Stimulated activated memory B cell treated with anti-CD40 and anti-IgM and Interleukin-4, amounts not matched to agents 10 μg/mL and 1 μg/mL and 100 μg/mL, for 72 hours (primary cell): ENCODE measurements around the gene CLDN7.
A peak's percentile ranks its signal among the peaks of the same experiment; 100 is the strongest.

Experiments
- ATAC-seq: fragments of 150-1000 bp; cut with Tn5 transposase; 2 replicates; pipeline ENCODE4 v1.10.0; 2021
- H3K27ac Mint-ChIP-seq: one replicate; pipeline ENCODE4 v1.8.0; 2022; ENCODE audit warnings: mild to moderate bottlenecking, mixed read lengths
- H3K27me3 Mint-ChIP-seq: one replicate; pipeline ENCODE4 v1.8.0; 2022; ENCODE audit warnings: mixed read lengths
- H3K36me3 Mint-ChIP-seq: one replicate; pipeline ENCODE4 v1.8.0; 2022; ENCODE audit warnings: mixed read lengths
- H3K4me1 Mint-ChIP-seq: one replicate; pipeline ENCODE4 v1.8.0; 2022; ENCODE audit warnings: mixed read lengths
- H3K4me3 Mint-ChIP-seq: one replicate; pipeline ENCODE4 v1.8.0; 2022; ENCODE audit warnings: mild to moderate bottlenecking, moderate library complexity, mixed read lengths
- H3K9me3 Mint-ChIP-seq: one replicate; pipeline ENCODE4 v1.8.0; 2022; ENCODE audit warnings: mixed read lengths

Gene CLDN7

DNA sequence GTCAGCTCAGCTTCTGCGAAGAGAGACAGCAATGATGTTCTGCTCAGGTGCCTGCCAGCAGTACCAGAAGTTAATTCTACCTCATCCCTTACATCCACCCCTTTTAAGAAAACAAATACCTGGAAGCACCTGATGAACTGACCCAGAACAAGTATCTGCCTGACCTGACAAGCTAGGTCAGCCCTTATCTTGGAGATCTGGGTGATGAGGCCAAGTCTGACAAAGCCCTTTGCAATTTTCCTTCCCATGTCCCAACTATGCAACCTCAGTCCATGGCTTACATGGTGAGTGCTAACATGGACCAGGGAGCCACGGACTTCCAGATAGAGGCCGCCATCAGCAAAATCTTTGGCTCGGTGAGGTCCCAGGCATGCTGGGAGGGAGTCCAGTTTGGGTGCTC is 38.9 kb downstream of the CLDN7 start:
- ATAC-seq: no peak
- peaks cover 35% of the 10 kb centered on the region for H3K4me1 Mint-ChIP-seq
- H3K9me3 Mint-ChIP-seq: no peaks in the 10 kb centered on the region
- H3K36me3 Mint-ChIP-seq: peaks cover 25% of the 10 kb centered on the region
- H3K4me3 Mint-ChIP-seq: no peak overlapping the region
- no peak overlapping the region for H3K27ac Mint-ChIP-seq
- no peaks in the 10 kb centered on the region for H3K27me3 Mint-ChIP-seq

DNA sequence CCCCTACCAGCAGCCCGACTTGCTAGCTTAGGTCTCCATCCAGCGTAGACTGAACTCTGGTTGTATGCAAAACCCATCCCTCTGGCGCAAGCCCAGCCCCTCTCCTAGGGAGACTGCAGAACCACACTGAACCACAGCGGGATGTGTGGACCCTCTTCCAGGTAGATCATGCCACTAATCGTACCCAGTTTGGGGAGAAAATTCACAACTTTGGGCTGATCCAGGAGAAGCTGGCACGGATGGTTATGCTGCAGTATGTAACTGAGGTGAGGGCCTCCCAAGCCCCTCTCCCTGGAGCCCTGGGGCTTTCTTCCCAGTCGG is 39.3 kb downstream of the CLDN7 start:
- Mint-ChIP-seq H3K27ac (no peak overlapping the region), H3K27me3 (no peaks in the 10 kb centered on the region), H3K4me1 (peaks cover 36% of the 10 kb centered on the region), H3K9me3 (no peaks in the 10 kb centered on the region), H3K36me3 (peaks cover 20% of the 10 kb centered on the region), H3K4me3 (no peak overlapping the region)
- no peak for ATAC-seq

- Mint-ChIP-seq H3K9me3 (no peaks in the 10 kb centered on the region), H3K27ac (peak overlapping the region; percentile 85), H3K27me3 (no peaks in the 10 kb centered on the region), H3K4me3 (no peak overlapping the region), H3K36me3 (peaks cover 14% of the 10 kb centered on the region), H3K4me1 (peaks cover 39% of the 10 kb centered on the region)
- no peak for ATAC-seq
Measured at GRCh38 chr17:7222093-7222971, 39.9 kb downstream of the CLDN7 start.

DNA sequence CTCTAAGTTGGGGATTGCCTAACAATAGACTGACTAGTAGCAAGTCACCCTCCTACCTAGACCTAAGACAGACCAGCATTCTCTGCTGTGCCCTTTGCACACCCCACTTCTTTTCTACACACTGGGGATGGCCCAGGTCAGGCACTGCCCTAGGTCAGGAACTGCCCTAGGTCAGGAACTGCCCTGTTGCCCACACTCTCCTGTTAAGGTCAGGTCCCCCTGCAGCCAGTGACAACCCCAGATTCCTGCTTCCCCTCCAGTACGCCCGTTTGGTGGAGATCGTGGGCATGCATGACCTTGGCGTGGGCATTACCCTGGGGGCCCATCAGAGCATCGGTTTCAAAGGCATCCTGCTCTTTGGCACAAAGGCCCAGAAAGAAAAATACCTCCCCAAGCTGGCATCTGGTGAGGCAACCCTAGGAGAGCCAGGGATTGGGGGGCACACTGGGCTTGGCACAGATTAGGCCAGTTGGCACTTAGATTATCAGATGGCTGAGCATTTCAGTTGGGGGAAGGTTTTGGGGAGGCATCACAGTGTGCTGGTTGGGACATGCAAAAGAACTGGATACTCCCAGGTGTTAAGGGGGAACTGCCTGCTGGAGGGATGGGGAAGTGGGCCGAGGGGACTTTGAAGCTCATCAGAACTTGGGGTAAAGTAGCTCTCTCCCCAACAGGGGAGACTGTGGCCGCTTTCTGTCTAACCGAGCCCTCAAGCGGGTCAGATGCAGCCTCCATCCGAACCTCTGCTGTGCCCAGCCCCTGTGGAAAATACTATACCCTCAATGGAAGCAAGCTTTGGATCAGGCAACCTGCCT is 40.8 kb downstream of the CLDN7 start:
- no peak for ATAC-seq
- no peaks in the 10 kb centered on the region for H3K27me3 Mint-ChIP-seq
- H3K27ac Mint-ChIP-seq: peak overlapping the region; percentile 85
- peaks cover 44% of the 10 kb centered on the region for H3K4me1 Mint-ChIP-seq
- H3K9me3 Mint-ChIP-seq: no peaks in the 10 kb centered on the region
- H3K36me3 Mint-ChIP-seq: peaks cover 9% of the 10 kb centered on the region
- peak overlapping the region; percentile 91 for H3K4me3 Mint-ChIP-seq

DNA sequence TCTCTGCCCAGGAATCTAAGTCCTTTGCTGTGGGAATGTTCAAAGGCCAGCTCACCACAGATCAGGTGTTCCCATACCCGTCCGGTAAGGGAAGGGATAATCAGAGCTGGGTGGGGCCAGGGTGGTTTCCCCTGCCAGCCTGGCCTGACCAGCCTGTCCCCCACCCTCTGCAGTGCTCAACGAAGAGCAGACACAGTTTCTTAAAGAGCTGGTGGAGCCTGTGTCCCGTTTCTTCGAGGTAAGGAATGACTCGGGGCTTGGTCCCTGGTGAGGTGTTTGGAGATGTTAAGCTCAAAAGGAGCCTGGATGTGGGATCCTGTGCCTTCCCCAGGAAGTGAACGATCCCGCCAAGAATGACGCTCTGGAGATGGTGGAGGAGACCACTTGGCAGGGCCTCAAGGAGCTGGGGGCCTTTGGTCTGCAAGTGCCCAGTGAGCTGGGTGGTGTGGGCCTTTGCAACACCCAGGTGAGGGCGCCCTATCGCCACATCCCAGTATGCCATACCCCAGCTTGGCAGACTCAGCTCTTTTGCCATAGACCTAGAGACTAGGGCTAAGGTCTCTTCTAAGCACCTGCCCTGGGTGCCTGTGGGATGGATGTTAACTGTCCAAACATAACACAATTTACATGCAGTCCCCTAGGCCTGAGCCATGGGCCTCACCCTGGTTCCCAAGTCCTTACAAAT is 41.5 kb downstream of the CLDN7 start:
- no peaks in the 10 kb centered on the region for H3K9me3 Mint-ChIP-seq
- H3K27ac Mint-ChIP-seq: peak overlapping the region; percentile 85
- H3K36me3 Mint-ChIP-seq: peaks cover 9% of the 10 kb centered on the region
- H3K27me3 Mint-ChIP-seq: no peaks in the 10 kb centered on the region
- ATAC-seq: peak; percentile 59
- H3K4me3 Mint-ChIP-seq: peak overlapping the region; percentile 91
- peaks cover 51% of the 10 kb centered on the region for H3K4me1 Mint-ChIP-seq

GRCh38 chr17:7219812-7220592 is 42.3 kb downstream of the CLDN7 start, which contains the start of the genes ACADVL and DLG4:
Gene ACADVL (plus strand): TSS chr17:7219938. CDS start chr17:7219985, 47 bp downstream.
Gene DLG4 (minus strand): TSS chr17:7219836.
- Mint-ChIP-seq H3K36me3 (peaks cover 9% of the 10 kb centered on the region), H3K27me3 (no peaks in the 10 kb centered on the region), H3K4me3 (peak within 1 kb of the TSS; percentile 91), H3K4me1 (peaks cover 55% of the 10 kb centered on the region), H3K27ac (peak within 1 kb of the TSS; percentile 85), H3K9me3 (no peaks in the 10 kb centered on the region)
- peak; percentile 89 for ATAC-seq

DNA sequence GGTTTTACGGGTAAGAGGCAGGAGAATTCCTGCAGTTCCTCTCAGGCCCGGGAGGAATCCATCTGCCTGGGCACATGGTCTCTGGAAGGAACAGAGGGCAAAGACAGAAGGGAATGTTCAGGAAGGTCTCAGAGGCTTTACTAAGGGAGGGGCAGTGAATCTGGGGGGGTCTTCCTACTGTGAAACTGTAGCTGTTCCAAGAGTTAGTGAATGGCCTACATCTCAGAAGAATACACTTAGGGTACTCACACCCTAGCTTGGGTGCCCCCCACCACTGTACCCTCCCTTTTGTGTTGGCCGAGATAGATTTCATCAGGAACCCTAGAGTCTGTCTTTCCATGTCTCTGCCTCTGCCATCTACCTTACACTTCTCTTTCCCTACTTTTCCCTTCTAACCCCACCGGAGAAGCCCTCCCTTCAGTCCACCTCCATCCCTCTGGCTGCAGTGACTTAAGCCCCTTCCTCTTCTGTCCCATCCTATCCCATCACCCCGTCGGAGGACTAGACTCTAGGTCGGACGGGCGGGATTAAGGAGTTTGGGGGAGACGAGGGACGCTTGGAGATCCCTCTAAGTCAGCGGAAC is 43.0 kb downstream of the CLDN7 start:
- no peak for ATAC-seq
- H3K27me3 Mint-ChIP-seq: no peaks in the 10 kb centered on the region
- peaks cover 62% of the 10 kb centered on the region for H3K4me1 Mint-ChIP-seq
- peaks cover 9% of the 10 kb centered on the region for H3K36me3 Mint-ChIP-seq
- H3K4me3 Mint-ChIP-seq: peak overlapping the region; percentile 91
- peak overlapping the region; percentile 85 for H3K27ac Mint-ChIP-seq
- no peaks in the 10 kb centered on the region for H3K9me3 Mint-ChIP-seq

- no peaks in the 10 kb centered on the region for H3K9me3 Mint-ChIP-seq
Measured at GRCh38 chr17:7218758-7219157, 43.5 kb downstream of the CLDN7 start.

DNA sequence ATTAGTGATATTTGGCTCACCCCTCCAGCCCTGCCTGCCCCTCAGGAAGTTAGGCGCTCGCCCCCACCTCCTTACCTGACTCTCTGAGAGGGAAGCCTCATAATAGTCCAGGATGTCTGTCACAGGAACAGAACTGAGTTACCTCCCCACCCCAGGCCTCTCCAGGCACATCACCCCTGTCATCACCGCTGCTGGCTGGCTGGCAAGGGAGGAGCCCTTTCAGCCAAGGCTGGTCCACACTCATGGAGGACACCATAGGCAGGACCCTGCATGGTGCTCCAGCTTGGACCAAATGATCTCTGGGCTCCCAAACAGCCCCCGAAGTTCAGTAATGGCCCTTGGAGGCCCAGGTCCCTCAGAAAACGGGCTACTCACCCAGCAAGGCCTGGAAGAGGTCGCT is 44.1 kb downstream of the CLDN7 start:
- H3K9me3 Mint-ChIP-seq: no peaks in the 10 kb centered on the region
- ATAC-seq: no peak
- H3K27ac Mint-ChIP-seq: peak overlapping the region; percentile 85
- H3K36me3 Mint-ChIP-seq: no peaks in the 10 kb centered on the region
- H3K27me3 Mint-ChIP-seq: no peaks in the 10 kb centered on the region
- H3K4me3 Mint-ChIP-seq: no peak overlapping the region
- peaks cover 74% of the 10 kb centered on the region for H3K4me1 Mint-ChIP-seq

More at GRCh38 chr17:7218758-7219157, 43.5 kb downstream of the CLDN7 start:
- Mint-ChIP-seq H3K36me3 (peaks cover 5% of the 10 kb centered on the region), H3K27me3 (no peaks in the 10 kb centered on the region), H3K4me1 (peaks cover 68% of the 10 kb centered on the region), H3K4me3 (peak overlapping the region; percentile 16), H3K27ac (peak overlapping the region; percentile 85)
- no peak for ATAC-seq

GRCh38 chr17:7217113-7217987 is 44.9 kb downstream of the CLDN7 start:
- no peak for ATAC-seq
- H3K4me1 Mint-ChIP-seq: peaks cover 74% of the 10 kb centered on the region
- peak overlapping the region; percentile 51 for H3K4me3 Mint-ChIP-seq
- peaks cover 2% of the 10 kb centered on the region for H3K27me3 Mint-ChIP-seq
- H3K36me3 Mint-ChIP-seq: no peaks in the 10 kb centered on the region
- no peaks in the 10 kb centered on the region for H3K9me3 Mint-ChIP-seq
- H3K27ac Mint-ChIP-seq: peak overlapping the region; percentile 85

- Mint-ChIP-seq H3K9me3 (no peaks in the 10 kb centered on the region), H3K4me1 (peaks cover 72% of the 10 kb centered on the region), H3K27me3 (peaks cover 9% of the 10 kb centered on the region), H3K36me3 (no peaks in the 10 kb centered on the region), H3K4me3 (peak overlapping the region; percentile 35), H3K27ac (no peak overlapping the region)
- ATAC-seq: no peak
Measured at GRCh38 chr17:7216242-7217112, 45.8 kb downstream of the CLDN7 start.

DNA sequence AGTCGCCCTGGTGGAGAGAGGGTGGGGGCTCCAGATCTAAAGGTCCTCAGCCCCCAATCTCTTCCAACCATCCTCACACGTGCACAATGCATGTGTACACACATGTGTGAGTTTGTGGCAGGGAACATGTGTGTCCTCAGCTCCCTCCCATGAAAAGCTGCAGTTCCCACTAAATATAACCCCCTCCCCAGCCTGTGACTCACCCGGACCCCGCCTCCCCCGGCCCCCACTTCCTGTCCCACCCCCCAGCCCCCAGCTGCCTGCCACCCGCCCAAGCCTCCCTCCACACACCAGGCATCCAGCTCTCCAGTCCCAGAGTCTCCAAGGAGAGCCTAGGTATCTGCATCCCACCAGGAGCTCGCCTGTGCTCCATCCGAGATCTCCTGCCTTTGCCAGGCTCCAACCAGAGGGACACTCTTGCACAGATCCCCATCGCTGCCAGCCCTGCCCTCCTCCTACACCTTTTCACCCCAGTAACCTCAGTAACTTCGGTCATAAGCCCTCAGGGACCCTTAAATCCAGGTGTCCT is 46.6 kb downstream of the CLDN7 start:
- Mint-ChIP-seq H3K4me1 (peaks cover 64% of the 10 kb centered on the region), H3K27ac (no peak overlapping the region), H3K9me3 (no peaks in the 10 kb centered on the region), H3K4me3 (peak overlapping the region; percentile 35), H3K36me3 (no peaks in the 10 kb centered on the region), H3K27me3 (peaks cover 9% of the 10 kb centered on the region)
- ATAC-seq: no peak
